HG03097 (cell line): ENCODE measurements around the gene DNAH8.

Experiments
- ATAC-seq: cut with Tn5 transposase; IDR thresholded peaks from one replicate; pipeline ENCODE4 v1.9.1; 2021; ENCODE audit not compliant: unreplicated experiment, low FRiP score

The DNAH8 gene

DNA sequence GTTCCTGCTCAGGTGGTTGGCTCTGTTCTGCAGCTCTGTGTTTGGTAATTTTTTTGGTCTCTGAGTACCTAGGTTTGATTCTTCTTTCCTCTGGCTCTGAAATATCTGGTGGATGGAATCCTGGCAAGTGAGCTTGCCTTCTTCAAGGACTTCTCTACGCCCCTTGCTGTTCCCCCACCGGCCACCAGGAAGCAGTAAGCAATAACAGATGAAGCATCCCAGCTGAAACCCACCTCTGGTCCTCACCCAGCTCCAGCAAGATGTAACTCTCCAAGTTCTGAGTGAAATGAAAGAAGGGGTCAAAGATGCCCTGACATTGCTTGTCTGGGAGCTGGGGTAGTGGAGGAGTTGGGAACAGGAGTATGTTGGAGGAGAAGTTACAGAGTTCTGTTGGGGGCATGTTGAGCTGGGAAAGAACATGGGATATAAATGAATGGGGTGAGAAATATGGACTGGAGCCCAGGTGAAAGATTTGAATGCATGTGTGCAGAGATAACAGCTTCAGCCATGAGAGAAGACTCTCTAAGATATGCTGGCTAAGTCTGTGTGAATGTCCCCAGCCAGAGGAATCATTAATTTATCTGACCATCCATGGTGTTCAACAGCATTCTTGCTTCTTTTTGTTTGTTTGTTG, 282.1 kb downstream of the DNAH8 start:
- ATAC-seq, result no peak

GRCh38 chr6:39003072-39003471, 288.0 kb downstream of the DNAH8 start:
- no peak for ATAC-seq

DNA sequence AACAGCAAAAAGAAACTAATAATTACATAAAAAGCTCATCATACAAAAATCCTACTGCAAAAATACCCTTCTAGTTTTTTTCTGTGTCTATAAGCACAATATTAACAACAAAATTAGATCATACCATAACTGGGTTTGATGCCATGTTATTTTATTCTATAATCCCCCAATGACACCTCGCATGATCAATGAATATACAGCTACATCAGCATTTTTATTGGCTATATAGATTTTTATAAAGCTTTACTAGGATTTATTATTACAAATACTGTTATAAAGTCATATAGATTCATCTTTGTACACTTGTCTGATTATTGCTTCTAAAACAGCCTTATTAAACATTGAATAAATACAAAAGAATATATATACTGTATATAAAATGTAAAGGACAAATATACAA, 288.4 kb downstream of the DNAH8 start:
- ATAC-seq, result no peak

- no peak for ATAC-seq
Measured at GRCh38 chr6:39004801-39005200, 289.7 kb downstream of the DNAH8 start.

DNA sequence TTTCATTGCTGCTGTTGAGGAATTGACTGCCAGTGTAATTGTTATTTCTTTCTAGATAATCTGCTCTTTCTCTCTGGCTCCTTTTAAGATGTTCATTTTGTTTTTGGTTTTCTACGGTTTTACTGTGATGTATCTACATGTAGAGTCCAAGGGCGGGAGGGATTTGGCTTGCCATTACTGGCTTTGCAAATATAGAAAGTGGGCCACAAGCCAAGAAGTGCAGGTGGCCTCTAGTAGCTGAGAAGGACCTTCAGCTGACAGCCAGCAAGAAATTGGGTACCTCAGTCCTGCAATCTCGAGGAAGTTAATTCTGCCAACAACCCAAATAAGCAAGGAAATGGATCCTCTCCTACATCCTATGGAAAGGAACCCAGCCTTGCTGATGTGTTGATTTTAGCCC, 290.7 kb downstream of the DNAH8 start:
- no peak for ATAC-seq

GRCh38 chr6:39007575-39007974, 292.5 kb downstream of the DNAH8 start:
- no peak for ATAC-seq

- ATAC-seq, result no peak
Measured at GRCh38 chr6:39008737-39009136, 293.6 kb downstream of the DNAH8 start.

- ATAC-seq, result no peak
Measured at GRCh38 chr6:39009476-39009875, 294.4 kb downstream of the DNAH8 start.

DNA sequence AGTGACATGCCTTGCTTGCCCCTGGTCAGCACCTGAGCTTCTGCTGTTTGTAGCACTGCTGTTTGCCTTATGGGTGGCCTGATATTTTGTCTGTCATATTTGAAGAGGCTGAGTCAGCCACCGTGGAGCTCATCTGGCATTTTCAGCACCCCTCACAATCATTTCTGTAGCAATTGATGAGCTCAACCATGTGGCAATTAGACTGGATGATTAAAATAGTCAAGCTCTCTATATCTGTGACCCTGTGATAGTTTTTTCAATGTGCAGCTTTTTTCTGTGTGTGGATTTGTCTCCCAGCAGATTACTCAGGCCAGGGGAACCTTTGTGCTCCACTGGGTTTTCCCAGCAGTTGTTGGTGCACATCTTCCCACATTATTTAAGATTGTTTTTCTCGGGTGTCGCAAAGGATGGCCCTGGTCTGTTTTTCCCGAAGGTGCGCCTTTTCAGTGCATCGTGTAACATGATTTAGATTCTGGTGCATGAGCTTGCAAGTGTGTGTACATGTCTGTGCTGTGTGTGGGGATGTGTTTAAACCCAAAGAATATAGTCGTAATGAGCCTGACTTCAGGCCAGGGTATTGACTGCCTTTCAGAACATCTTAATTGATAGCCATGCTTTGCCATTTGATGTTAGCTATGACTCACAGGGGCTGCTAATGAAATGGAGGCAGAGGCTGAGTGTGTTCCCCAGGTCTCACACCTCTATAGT, 301.9 kb downstream of the DNAH8 start:
- ATAC-seq, result no peak

- no peak for ATAC-seq
Measured at GRCh38 chr6:39017547-39017880, 302.4 kb downstream of the DNAH8 start.

DNA sequence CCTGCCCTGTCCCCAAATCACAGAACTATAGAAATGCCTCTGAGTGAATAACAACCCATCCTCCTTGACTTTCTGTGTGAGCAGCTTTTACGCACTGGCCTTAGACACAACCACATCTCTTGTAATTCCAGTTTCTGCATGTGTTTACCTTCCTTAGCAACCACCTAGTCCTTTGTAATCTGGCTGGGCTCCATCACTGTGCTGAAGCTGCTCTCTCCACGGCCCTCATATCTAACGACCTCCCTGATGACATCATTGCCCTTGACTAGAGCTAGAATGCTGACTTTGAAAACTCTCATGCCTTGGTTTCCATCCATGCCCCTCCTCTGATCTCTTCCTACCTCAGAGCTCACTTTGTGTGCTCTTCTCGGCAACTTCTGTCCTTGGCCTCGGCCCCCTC, 303.0 kb downstream of the DNAH8 start:
- ATAC-seq, result no peak

- no peak for ATAC-seq
Measured at GRCh38 chr6:39020136-39020535, 305.0 kb downstream of the DNAH8 start.

- no peak for ATAC-seq
Measured at GRCh38 chr6:39021041-39021440, 305.9 kb downstream of the DNAH8 start.

GRCh38 chr6:39021779-39022178, 306.7 kb downstream of the DNAH8 start:
- ATAC-seq, result no peak

- ATAC-seq, result no peak
Measured at GRCh38 chr6:39026175-39026574, 311.1 kb downstream of the DNAH8 start.

GRCh38 chr6:39029156-39030011, 314.3 kb downstream of the DNAH8 start:
- no peak for ATAC-seq

- ATAC-seq, result no peak
Measured at GRCh38 chr6:39035681-39036080, 320.6 kb downstream of the DNAH8 start.

DNA sequence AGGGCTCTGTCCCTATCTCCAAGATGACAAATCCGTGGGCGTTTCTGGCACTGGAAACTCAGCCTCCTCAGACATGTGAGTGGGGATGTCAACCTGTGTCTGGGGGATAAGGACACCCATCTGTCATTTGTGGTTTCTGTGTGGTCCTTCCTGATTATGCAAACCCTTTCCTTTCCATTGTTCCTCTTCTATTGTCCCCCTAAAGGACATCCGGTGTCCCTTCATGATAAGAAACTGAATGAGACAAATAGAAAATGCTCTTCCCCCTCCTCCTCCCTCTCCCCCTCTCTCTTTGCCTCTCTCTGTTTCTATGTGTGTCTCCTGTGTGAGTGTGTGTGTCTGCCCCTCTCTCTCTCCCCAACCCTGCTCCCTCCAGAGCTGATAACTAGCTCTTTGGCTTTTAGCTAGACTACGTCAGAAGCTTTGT, 322.0 kb downstream of the DNAH8 start:
- ATAC-seq, result no peak

DNA sequence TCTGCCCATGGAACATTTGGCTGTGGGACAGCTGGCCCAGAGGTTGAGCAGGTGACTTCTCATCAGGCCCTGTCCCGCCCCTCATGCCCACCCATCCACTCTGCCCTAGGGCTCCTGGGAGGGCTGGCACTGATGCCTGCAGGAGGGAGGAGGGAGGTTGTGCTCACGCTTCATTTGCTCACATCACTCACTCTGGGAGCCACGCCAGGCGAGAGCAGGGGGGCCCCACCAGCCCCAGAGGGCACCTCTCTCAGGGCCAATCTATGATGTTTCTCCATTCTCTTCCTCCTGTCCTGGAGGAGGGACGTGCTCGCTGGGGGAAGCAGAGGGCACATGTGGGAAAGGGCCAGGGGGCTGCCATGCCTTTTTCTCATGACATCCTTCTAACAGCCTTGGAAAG, 322.6 kb downstream of the DNAH8 start:
- no peak for ATAC-seq

DNA sequence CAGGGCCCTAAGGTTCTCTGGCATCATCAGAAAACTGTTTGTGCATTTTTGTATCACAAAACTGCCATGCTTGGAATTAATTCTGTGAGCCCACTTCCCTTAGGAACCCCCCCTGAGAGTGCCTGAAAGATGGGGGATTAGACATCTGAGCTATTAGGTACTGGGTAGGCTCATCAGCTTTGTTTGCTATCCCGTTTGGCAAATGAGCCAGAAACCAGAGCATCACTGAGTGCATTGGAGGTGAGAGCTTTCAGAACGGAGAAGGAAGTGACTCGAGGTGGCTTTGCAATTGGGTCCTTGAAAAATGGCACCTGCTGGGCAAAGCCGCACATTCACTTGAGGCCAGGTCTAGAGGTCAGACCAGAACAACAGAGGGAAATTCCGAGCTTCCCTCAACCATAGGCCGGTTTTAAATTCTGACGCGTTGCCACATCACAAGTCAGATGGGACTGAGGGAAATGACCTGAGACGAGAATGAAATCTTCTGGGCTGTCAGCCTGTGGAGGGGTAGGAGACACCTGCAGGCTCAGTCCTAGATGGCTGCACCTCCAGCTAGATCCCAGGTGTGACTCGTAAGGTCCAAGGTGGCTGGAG, 325.1 kb downstream of the DNAH8 start:
- ATAC-seq, result no peak

GRCh38 chr6:39041072-39041471, 326.0 kb downstream of the DNAH8 start:
- ATAC-seq, result no peak
